ENCODE measurements around the gene DSCAM.

The DSCAM gene

GRCh38 chr21:40169971-40170370, 677.0 kb downstream of the DSCAM start:
- H3K27me3 ChIP-seq (ENCODE audit: control insufficient read depth in 1 of 2, insufficient read depth in 2 of 2, low read length in 2 of 2), result no peaks in the 10 kb centered on the region
- no peak overlapping the region for H3K27ac ChIP-seq (ENCODE audit: low read depth, low read length)
- H3K4me1 ChIP-seq (ENCODE audit: control insufficient read depth in 1 of 2, insufficient read depth in 2 of 2, low read length in 2 of 2), result no peaks in the 10 kb centered on the region
- no peaks in the 10 kb centered on the region for H3K36me3 ChIP-seq (ENCODE audit: control insufficient read depth in 1 of 2, insufficient read depth in 2 of 2, low read length in 2 of 2)
- H3K9ac ChIP-seq (ENCODE audit: low read depth in 1 of 2, low read length in 2 of 2), result no peak overlapping the region
- no peaks in the 10 kb centered on the region for H3K9me3 ChIP-seq (ENCODE audit: control insufficient read depth in 1 of 2, low read length in 2 of 2)
- H3K4me3 ChIP-seq (ENCODE audit: low read depth in 1 of 2, low read length in 2 of 2), result no peak overlapping the region

DNA sequence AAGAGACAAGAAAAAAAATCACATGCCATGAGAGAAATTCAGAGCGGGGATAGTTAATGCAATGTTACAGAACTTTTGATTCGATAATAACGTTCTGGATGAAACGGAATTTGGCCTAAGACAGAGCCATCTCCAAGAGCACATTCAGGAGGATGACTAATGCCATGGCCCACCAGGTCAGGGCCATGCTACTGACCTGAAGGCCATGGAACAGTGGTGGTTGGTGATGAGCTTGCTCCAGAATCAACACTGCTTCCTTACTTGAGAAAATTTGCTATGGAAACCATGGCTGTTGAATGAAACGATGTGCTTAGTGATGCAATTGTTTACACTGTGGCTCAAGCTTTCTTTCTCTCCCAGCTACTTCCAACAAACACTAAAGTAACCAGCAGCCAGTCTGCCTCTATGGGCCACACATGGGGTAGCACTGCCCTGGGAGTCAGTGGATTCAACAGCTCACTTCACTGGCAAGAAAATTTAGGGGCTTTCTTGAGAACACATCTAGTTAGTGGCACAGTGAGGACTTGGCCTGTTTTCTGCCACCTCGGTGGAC, 680.6 kb downstream of the DSCAM start:
- Histone ChIP-seq H3K9me3 (ENCODE audit: control insufficient read depth in 1 of 2, low read length in 2 of 2) (no peaks in the 10 kb centered on the region), H3K27ac (ENCODE audit: low read depth, low read length) (no peak overlapping the region), H3K9ac (ENCODE audit: low read depth in 1 of 2, low read length in 2 of 2) (no peak overlapping the region), H3K27me3 (ENCODE audit: control insufficient read depth in 1 of 2, insufficient read depth in 2 of 2, low read length in 2 of 2) (no peaks in the 10 kb centered on the region), H3K36me3 (ENCODE audit: control insufficient read depth in 1 of 2, insufficient read depth in 2 of 2, low read length in 2 of 2) (no peaks in the 10 kb centered on the region), H3K4me3 (ENCODE audit: low read depth in 1 of 2, low read length in 2 of 2) (no peak overlapping the region), H3K4me1 (ENCODE audit: control insufficient read depth in 1 of 2, insufficient read depth in 2 of 2, low read length in 2 of 2) (no peaks in the 10 kb centered on the region)

GRCh38 chr21:40165773-40166070, 681.2 kb downstream of the DSCAM start:
- Histone ChIP-seq H3K9me3 (ENCODE audit: control insufficient read depth in 1 of 2, low read length in 2 of 2) (no peaks in the 10 kb centered on the region), H3K36me3 (ENCODE audit: control insufficient read depth in 1 of 2, insufficient read depth in 2 of 2, low read length in 2 of 2) (no peaks in the 10 kb centered on the region), H3K27me3 (ENCODE audit: control insufficient read depth in 1 of 2, insufficient read depth in 2 of 2, low read length in 2 of 2) (no peaks in the 10 kb centered on the region)

GRCh38 chr21:40164905-40165772, 681.8 kb downstream of the DSCAM start:
- Histone ChIP-seq H3K4me3 (ENCODE audit: low read depth in 1 of 2, low read length in 2 of 2) (no peak overlapping the region), H3K9ac (ENCODE audit: low read depth in 1 of 2, low read length in 2 of 2) (no peak overlapping the region), H3K9me3 (ENCODE audit: control insufficient read depth in 1 of 2, low read length in 2 of 2) (no peaks in the 10 kb centered on the region), H3K27me3 (ENCODE audit: control insufficient read depth in 1 of 2, insufficient read depth in 2 of 2, low read length in 2 of 2) (no peaks in the 10 kb centered on the region), H3K27ac (ENCODE audit: low read depth, low read length) (no peak overlapping the region), H3K36me3 (ENCODE audit: control insufficient read depth in 1 of 2, insufficient read depth in 2 of 2, low read length in 2 of 2) (no peaks in the 10 kb centered on the region), H3K4me1 (ENCODE audit: control insufficient read depth in 1 of 2, insufficient read depth in 2 of 2, low read length in 2 of 2) (no peaks in the 10 kb centered on the region)

More at GRCh38 chr21:40165773-40166070, 681.2 kb downstream of the DSCAM start:
- Histone ChIP-seq H3K4me1 (ENCODE audit: control insufficient read depth in 1 of 2, insufficient read depth in 2 of 2, low read length in 2 of 2) (no peaks in the 10 kb centered on the region), H3K27ac (ENCODE audit: low read depth, low read length) (no peak overlapping the region), H3K9ac (ENCODE audit: low read depth in 1 of 2, low read length in 2 of 2) (no peak overlapping the region), H3K4me3 (ENCODE audit: low read depth in 1 of 2, low read length in 2 of 2) (no peak overlapping the region)

DNA sequence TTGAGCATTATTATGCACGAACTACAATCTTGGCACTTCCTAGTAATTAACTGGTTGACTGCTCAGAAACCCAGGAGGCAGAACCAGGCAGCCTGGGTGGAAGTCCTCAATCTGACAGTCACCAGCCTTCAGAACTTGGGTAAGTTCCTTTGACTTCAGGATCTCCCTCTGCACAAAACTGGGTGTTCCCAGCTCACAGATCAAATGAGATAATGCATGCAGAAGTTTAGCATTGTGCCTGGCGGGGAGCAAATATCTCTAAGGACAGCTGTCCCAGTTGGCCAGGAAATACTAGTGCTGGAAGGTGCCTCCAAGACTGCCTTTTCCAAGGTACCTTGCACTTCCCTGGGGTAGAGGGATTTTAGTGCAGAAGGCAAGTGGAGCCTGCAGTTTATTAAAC, 684.9 kb downstream of the DSCAM start:
- Histone ChIP-seq H3K9ac (ENCODE audit: low read depth in 1 of 2, low read length in 2 of 2) (no peak overlapping the region), H3K9me3 (ENCODE audit: control insufficient read depth in 1 of 2, low read length in 2 of 2) (no peaks in the 10 kb centered on the region), H3K4me1 (ENCODE audit: control insufficient read depth in 1 of 2, insufficient read depth in 2 of 2, low read length in 2 of 2) (no peaks in the 10 kb centered on the region), H3K27me3 (ENCODE audit: control insufficient read depth in 1 of 2, insufficient read depth in 2 of 2, low read length in 2 of 2) (no peaks in the 10 kb centered on the region), H3K4me3 (ENCODE audit: low read depth in 1 of 2, low read length in 2 of 2) (no peak overlapping the region), H3K27ac (ENCODE audit: low read depth, low read length) (no peak overlapping the region), H3K36me3 (ENCODE audit: control insufficient read depth in 1 of 2, insufficient read depth in 2 of 2, low read length in 2 of 2) (no peaks in the 10 kb centered on the region)

- no peak overlapping the region for H3K27ac ChIP-seq (ENCODE audit: low read depth, low read length)
- no peaks in the 10 kb centered on the region for H3K4me1 ChIP-seq (ENCODE audit: control insufficient read depth in 1 of 2, insufficient read depth in 2 of 2, low read length in 2 of 2)
- no peaks in the 10 kb centered on the region for H3K27me3 ChIP-seq (ENCODE audit: control insufficient read depth in 1 of 2, insufficient read depth in 2 of 2, low read length in 2 of 2)
- H3K4me3 ChIP-seq (ENCODE audit: low read depth in 1 of 2, low read length in 2 of 2), result no peak overlapping the region
- H3K9me3 ChIP-seq (ENCODE audit: control insufficient read depth in 1 of 2, low read length in 2 of 2), result no peaks in the 10 kb centered on the region
- no peak overlapping the region for H3K9ac ChIP-seq (ENCODE audit: low read depth in 1 of 2, low read length in 2 of 2)
- no peaks in the 10 kb centered on the region for H3K36me3 ChIP-seq (ENCODE audit: control insufficient read depth in 1 of 2, insufficient read depth in 2 of 2, low read length in 2 of 2)
Measured at GRCh38 chr21:40160911-40161310, 686.0 kb downstream of the DSCAM start.

DNA sequence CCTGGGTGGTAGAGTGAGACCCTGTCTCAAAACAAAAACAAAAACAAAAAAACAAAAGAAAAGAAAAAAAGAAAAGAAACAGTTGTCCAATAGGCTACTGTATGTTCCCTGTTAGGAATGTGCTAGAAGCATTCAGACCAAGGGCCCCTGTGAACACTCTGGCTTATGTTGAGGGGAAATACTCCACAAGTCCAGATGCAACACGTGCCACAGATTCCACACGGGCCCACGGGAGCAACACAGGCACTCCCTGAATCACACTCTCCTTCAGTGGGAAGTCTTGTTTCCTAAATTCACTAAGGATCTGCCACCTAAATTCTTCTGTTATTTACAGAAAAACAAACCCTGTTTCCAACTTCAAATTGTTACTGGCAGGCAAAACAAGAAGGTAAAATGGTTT, 688.6 kb downstream of the DSCAM start:
- H3K4me1 ChIP-seq (ENCODE audit: control insufficient read depth in 1 of 2, insufficient read depth in 2 of 2, low read length in 2 of 2), result no peaks in the 10 kb centered on the region
- H3K27ac ChIP-seq (ENCODE audit: low read depth, low read length), result no peak overlapping the region
- H3K9ac ChIP-seq (ENCODE audit: low read depth in 1 of 2, low read length in 2 of 2), result no peak overlapping the region
- no peak overlapping the region for H3K4me3 ChIP-seq (ENCODE audit: low read depth in 1 of 2, low read length in 2 of 2)
- no peaks in the 10 kb centered on the region for H3K9me3 ChIP-seq (ENCODE audit: control insufficient read depth in 1 of 2, low read length in 2 of 2)
- no peaks in the 10 kb centered on the region for H3K27me3 ChIP-seq (ENCODE audit: control insufficient read depth in 1 of 2, insufficient read depth in 2 of 2, low read length in 2 of 2)
- H3K36me3 ChIP-seq (ENCODE audit: control insufficient read depth in 1 of 2, insufficient read depth in 2 of 2, low read length in 2 of 2), result no peaks in the 10 kb centered on the region

- Histone ChIP-seq H3K27ac (ENCODE audit: low read depth, low read length) (no peak overlapping the region), H3K9me3 (ENCODE audit: control insufficient read depth in 1 of 2, low read length in 2 of 2) (no peaks in the 10 kb centered on the region), H3K27me3 (ENCODE audit: control insufficient read depth in 1 of 2, insufficient read depth in 2 of 2, low read length in 2 of 2) (no peaks in the 10 kb centered on the region), H3K4me3 (ENCODE audit: low read depth in 1 of 2, low read length in 2 of 2) (no peak overlapping the region), H3K4me1 (ENCODE audit: control insufficient read depth in 1 of 2, insufficient read depth in 2 of 2, low read length in 2 of 2) (no peaks in the 10 kb centered on the region), H3K9ac (ENCODE audit: low read depth in 1 of 2, low read length in 2 of 2) (no peak overlapping the region), H3K36me3 (ENCODE audit: control insufficient read depth in 1 of 2, insufficient read depth in 2 of 2, low read length in 2 of 2) (no peaks in the 10 kb centered on the region)
Measured at GRCh38 chr21:40155563-40155962, 691.4 kb downstream of the DSCAM start.

- H3K27me3 ChIP-seq (ENCODE audit: control insufficient read depth in 1 of 2, insufficient read depth in 2 of 2, low read length in 2 of 2), result no peaks in the 10 kb centered on the region
- no peaks in the 10 kb centered on the region for H3K9me3 ChIP-seq (ENCODE audit: control insufficient read depth in 1 of 2, low read length in 2 of 2)
- no peak overlapping the region for H3K4me3 ChIP-seq (ENCODE audit: low read depth in 1 of 2, low read length in 2 of 2)
- no peaks in the 10 kb centered on the region for H3K36me3 ChIP-seq (ENCODE audit: control insufficient read depth in 1 of 2, insufficient read depth in 2 of 2, low read length in 2 of 2)
- H3K4me1 ChIP-seq (ENCODE audit: control insufficient read depth in 1 of 2, insufficient read depth in 2 of 2, low read length in 2 of 2), result no peaks in the 10 kb centered on the region
- H3K9ac ChIP-seq (ENCODE audit: low read depth in 1 of 2, low read length in 2 of 2), result no peak overlapping the region
- H3K27ac ChIP-seq (ENCODE audit: low read depth, low read length), result no peak overlapping the region
Measured at GRCh38 chr21:40153351-40153750, 693.6 kb downstream of the DSCAM start.

- no peak overlapping the region for H3K4me3 ChIP-seq (ENCODE audit: low read depth in 1 of 2, low read length in 2 of 2)
- no peaks in the 10 kb centered on the region for H3K36me3 ChIP-seq (ENCODE audit: control insufficient read depth in 1 of 2, insufficient read depth in 2 of 2, low read length in 2 of 2)
- no peaks in the 10 kb centered on the region for H3K9me3 ChIP-seq (ENCODE audit: control insufficient read depth in 1 of 2, low read length in 2 of 2)
- no peak overlapping the region for H3K9ac ChIP-seq (ENCODE audit: low read depth in 1 of 2, low read length in 2 of 2)
- no peaks in the 10 kb centered on the region for H3K27me3 ChIP-seq (ENCODE audit: control insufficient read depth in 1 of 2, insufficient read depth in 2 of 2, low read length in 2 of 2)
- no peaks in the 10 kb centered on the region for H3K4me1 ChIP-seq (ENCODE audit: control insufficient read depth in 1 of 2, insufficient read depth in 2 of 2, low read length in 2 of 2)
- no peak overlapping the region for H3K27ac ChIP-seq (ENCODE audit: low read depth, low read length)
Measured at GRCh38 chr21:40152476-40152875, 694.5 kb downstream of the DSCAM start.

All from duodenal mucosa (tissue), 2 donors.